ENCODE measurements around the gene ZNF710. TPM values are rescaled to one million over a fixed set of nuclear protein-coding genes. Genes with fewer than 3 reads are reported as not detected.

The ZNF710 gene
- total and polyA plus RNA-seq, 2 of the 4 experiments (the other 2 are of a cell fraction), result 7.6 to 8.2 TPM

- Histone ChIP-seq H2AK5ac (ENCODE audit: low read depth, low read length) (no peak overlapping the region), H3K4me1 (ENCODE audit: control insufficient read depth, insufficient read depth, low read length) (peaks cover 4% of the 10 kb centered on the region; the same call in 1 of the 2 replicates), H3K9me3 (ENCODE audit: control insufficient read depth, insufficient read depth, low read length) (no peaks in the 10 kb centered on the region), H3K79me1 (ENCODE audit: low read depth in 1 of 2, low read length in 2 of 2) (peaks cover 0 to 4% of the 10 kb centered on the region in 2 experiments; a peak in 1 of 4 replicates), H2BK15ac (ENCODE audit: low read depth, low read length) (no peak overlapping the region), H2BK120ac (ENCODE audit: low read depth, low read length) (no peak overlapping the region), H4K91ac (ENCODE audit: insufficient read depth, low read depth, low read length) (no peak overlapping the region), H3K9ac (ENCODE audit: low read depth, low read length) (no peak overlapping the region), H3K56ac (ENCODE audit: extremely low read depth, insufficient read depth, low read length) (no peak overlapping the region), H4K8ac (ENCODE audit: low read depth in 2 of 2, low read length in 2 of 2) (no peak overlapping the region), H3K36me3 (ENCODE audit: control insufficient read depth, insufficient read depth, low read length) (peaks cover 50% of the 10 kb centered on the region), H4K20me1 (ENCODE audit: insufficient read depth, low read length) (0 out of 2 replicates have a peak, but pooled peaks cover 12% of the 10 kb centered on the region), H4K5ac (ENCODE audit: low read depth, low read length) (no peak overlapping the region), H3K14ac (replicated peaks; ENCODE audit: low read depth, low read length) (no peak overlapping the region), H3K27ac (ENCODE audit: insufficient read depth, low read length) (no peak overlapping the region), H3K23ac (ENCODE audit: low read depth, low read length) (no peak overlapping the region), H3K4me3 (ENCODE audit: insufficient read depth, low read depth, low read length) (no peak overlapping the region), H3K27me3 (ENCODE audit: control insufficient read depth, insufficient read depth, low read length) (no peaks in the 10 kb centered on the region), H2AFZ (replicated peaks; ENCODE audit: low read length, poor library complexity) (no peak overlapping the region), H3K9me1 (ENCODE audit: insufficient read depth, low read length) (no peaks in the 10 kb centered on the region), H2BK20ac (ENCODE audit: low read depth, low read length) (no peak overlapping the region), H3K4me2 (ENCODE audit: low read depth, low read length) (no peak overlapping the region), H2BK5ac (ENCODE audit: low read depth, low read length, poor library complexity, severe bottlenecking) (no peak overlapping the region), H2AK9ac (replicated peaks; ENCODE audit: low read depth, low read length, poor library complexity) (no peak overlapping the region), H3K18ac (ENCODE audit: low read depth, low read length) (no peak overlapping the region), H3K4ac (ENCODE audit: low read depth, low read length) (no peak overlapping the region)
- in situ Hi-C loops (cut with MboI; ENCODE audit: low sequenced_read_pairs), result no loop called here
- TF ChIP-seq RCOR1 (IDR thresholded peaks at IDR 0.05; ENCODE audit: insufficient replicate concordance, low read length), result no peak
- no peak for TF ChIP-seq CHD1 (IDR thresholded peaks at IDR 0.05; ENCODE audit: low read depth, low read length)
- no peak for TF ChIP-seq MXI1 (IDR thresholded peaks at IDR 0.05; ENCODE audit: borderline replicate concordance, low read depth, low read length)
- no peak for TF ChIP-seq CEBPB (IDR thresholded peaks at IDR 0.05; ENCODE audit: low read depth, low read length)
- TF ChIP-seq MAFK (IDR thresholded peaks at IDR 0.05; ENCODE audit: low read depth, low read length), result no peak
- no peak for TF ChIP-seq RAD21 (IDR thresholded peaks at IDR 0.05; ENCODE audit: low read length)
- TF ChIP-seq FOS (IDR thresholded peaks at IDR 0.05; ENCODE audit: low read depth, low read length), result no peak
- TF ChIP-seq SMC3 (IDR thresholded peaks at IDR 0.05; ENCODE audit: low read depth, low read length), result no peak
- no peak for TF ChIP-seq USF2 (IDR thresholded peaks at IDR 0.05; ENCODE audit: low read depth, low read length)
- no peak for TF ChIP-seq ELK1 (IDR thresholded peaks at IDR 0.05; ENCODE audit: borderline replicate concordance, low read depth, low read length)
- TF ChIP-seq MAZ (IDR thresholded peaks at IDR 0.05; ENCODE audit: borderline replicate concordance, low read depth, low read length), result no peak
- TF ChIP-seq NFE2L2 (IDR thresholded peaks at IDR 0.05; ENCODE audit: low read depth, low read length), result no peak
- TF ChIP-seq CTCF (conservative IDR thresholded peaks at IDR 0.05; ENCODE audit: low read depth, low read length), result no peak
- TF ChIP-seq BHLHE40 (IDR thresholded peaks at IDR 0.05; ENCODE audit: low read depth, low read length), result no peak
- no peak for TF ChIP-seq POLR2A (IDR thresholded peaks at IDR 0.05; ENCODE audit: low read depth, low read length)
- TF ChIP-seq RFX5 (IDR thresholded peaks at IDR 0.05; ENCODE audit: low read depth, low read length), result no peak
- dilution Hi-C loops (cut with HindIII; ENCODE audit: low sequenced_read_pairs, unreplicated experiment), result no loop called here
- ATAC-seq (ENCODE audit: low read depth) (no peak), DNase-seq (no peak)
- intact Hi-C loops (cut with micrococcal nuclease), result loop anchor here (10.0 kb wide), 1 partner anchor 141 kb away; no protein-coding TSS in a partner anchor
- ChIA-PET POLR2A (ENCODE audit: unreplicated experiment) (no interaction called here), CTCF (no interaction called here)
- 100% methylated on average over 2 of the region's 5 CpGs; no CpG with 5 or more reads in 1 of the 2 experiments for WGBS, 2 experiments (ENCODE audit: extremely low coverage in 2 of 2, insufficient read length in 1 of 2)
- BruUV-seq (replicated peaks), result no TSS peak
Measured at GRCh38 chr15:90083419-90083818, 82.3 kb downstream of the ZNF710 start.
